Activated naive CD8-positive, alpha-beta T cell treated with anti-CD3 and anti-CD28 coated beads, Interleukin-2, amount 50 U/mL, for 24 hours (primary cell): Measurements from ENCODE around the gene MEAF6.
"Not testable (repeated sequence)": the region's sequence is repeated elsewhere in the genome, so short reads cannot be mapped to it uniquely, and the experiment has no call there.

Experiments used
- ATAC-seq: fragments of 150-1000 bp; cut with Tn5 transposase; one replicate; pipeline ENCODE4 v1.10.0; 2021
- DNase-seq: peaks from one replicate; pipeline ENCODE4 v3.0.0; 2021
- H3K27ac Mint-ChIP-seq: one replicate; pipeline ENCODE4 v1.8.0; 2021; ENCODE audit warnings: mild to moderate bottlenecking, mixed read lengths
- H3K27me3 Mint-ChIP-seq: one replicate; pipeline ENCODE4 v1.8.0; 2021; ENCODE audit warnings: mixed read lengths
- H3K36me3 Mint-ChIP-seq: one replicate; pipeline ENCODE4 v1.8.0; 2021; ENCODE audit warnings: low read depth, mixed read lengths
- H3K4me1 Mint-ChIP-seq: one replicate; pipeline ENCODE4 v1.8.0; 2021; ENCODE audit warnings: mixed read lengths
- H3K4me3 Mint-ChIP-seq: one replicate; pipeline ENCODE4 v1.8.0; 2021; ENCODE audit warnings: mild to moderate bottlenecking, moderate library complexity, mixed read lengths
- H3K9me3 Mint-ChIP-seq: one replicate; pipeline ENCODE4 v1.8.0; 2021; ENCODE audit warnings: mixed read lengths

MEAF6 gene

GRCh38 chr1:37544530-37544929 lies 30.0 kb upstream of the MEAF6 start:
- peak overlapping the region; percentile 29 for H3K27ac Mint-ChIP-seq
- H3K4me1 Mint-ChIP-seq = peaks cover 7% of the 10 kb centered on the region
- H3K9me3 Mint-ChIP-seq = no peaks in the 10 kb centered on the region
- H3K4me3 Mint-ChIP-seq = no peak overlapping the region
- no peak for DNase-seq
- no peaks in the 10 kb centered on the region for H3K27me3 Mint-ChIP-seq
- no peak for ATAC-seq
- H3K36me3 Mint-ChIP-seq = peaks cover 44% of the 10 kb centered on the region

GRCh38 chr1:37540036-37540785 lies 25.6 kb upstream of the MEAF6 start:
- DNase-seq = no peak
- Mint-ChIP-seq H3K9me3 (no peaks in the 10 kb centered on the region), H3K36me3 (peaks cover 54% of the 10 kb centered on the region), H3K27ac (no peak overlapping the region), H3K4me3 (no peak overlapping the region), H3K27me3 (no peaks in the 10 kb centered on the region), H3K4me1 (peaks cover 7% of the 10 kb centered on the region)
- no peak for ATAC-seq

DNA sequence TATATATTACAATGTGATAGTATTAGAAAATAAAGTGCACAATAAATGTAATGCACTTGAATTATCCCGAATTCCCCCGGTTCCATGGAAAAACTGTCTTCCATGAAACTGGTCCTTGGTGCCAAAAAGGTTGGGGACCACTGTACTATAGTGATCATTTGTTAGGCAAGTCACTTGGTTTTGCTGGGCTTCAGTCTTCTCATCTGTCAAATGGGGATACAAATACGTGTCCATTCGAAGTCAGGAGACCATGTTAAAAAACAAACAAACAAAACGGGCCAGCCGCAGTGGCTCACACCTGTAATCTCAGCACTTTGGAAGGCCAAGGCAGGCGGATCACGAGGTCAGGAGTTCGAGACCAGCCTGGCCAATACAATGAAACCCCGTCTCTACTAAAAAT lies 24.6 kb upstream of the MEAF6 start:
- not testable (repeated sequence) for DNase-seq, H3K4me1 Mint-ChIP-seq, H3K4me3 Mint-ChIP-seq, H3K27me3 Mint-ChIP-seq, H3K27ac Mint-ChIP-seq, ATAC-seq, H3K9me3 Mint-ChIP-seq
- H3K36me3 Mint-ChIP-seq = peaks cover 50% of the 10 kb centered on the region

DNA sequence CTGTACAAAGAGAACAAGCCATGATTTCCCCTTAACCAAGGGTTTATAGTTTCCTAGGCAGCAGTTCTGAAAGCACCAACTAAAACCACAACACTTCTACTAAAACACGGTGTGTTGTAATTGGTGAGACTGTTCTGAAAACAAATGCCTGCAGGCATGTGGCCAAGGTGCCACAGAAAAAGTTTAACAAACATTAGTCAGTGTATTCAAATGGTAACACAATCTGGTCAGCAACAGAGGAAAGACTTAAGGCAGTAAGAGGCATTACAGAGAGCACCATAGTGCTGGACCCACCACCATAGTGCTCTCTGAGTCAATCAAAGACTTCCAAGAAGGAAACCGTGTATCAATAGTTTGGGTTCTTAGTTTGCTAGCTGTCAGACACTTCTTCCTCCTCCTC lies 22.8 kb upstream of the MEAF6 start:
- Mint-ChIP-seq H3K9me3 (no peaks in the 10 kb centered on the region), H3K27me3 (no peaks in the 10 kb centered on the region), H3K27ac (peak overlapping the region; percentile 6), H3K36me3 (peaks cover 45% of the 10 kb centered on the region), H3K4me1 (peaks cover 7% of the 10 kb centered on the region), H3K4me3 (no peak overlapping the region)
- no peak for DNase-seq
- ATAC-seq = peak; percentile 46

- peaks cover 28% of the 10 kb centered on the region for H3K36me3 Mint-ChIP-seq
- ATAC-seq (no peak), DNase-seq (no peak)
- H3K9me3 Mint-ChIP-seq = no peaks in the 10 kb centered on the region
- H3K4me3 Mint-ChIP-seq = no peak overlapping the region
- H3K27me3 Mint-ChIP-seq = no peaks in the 10 kb centered on the region
- H3K4me1 Mint-ChIP-seq = peaks cover 7% of the 10 kb centered on the region
- H3K27ac Mint-ChIP-seq = peak overlapping the region; percentile 13
Measured at GRCh38 chr1:37533317-37534093, 18.9 kb upstream of the MEAF6 start.

- H3K36me3 Mint-ChIP-seq = peaks cover 19% of the 10 kb centered on the region
- not testable (repeated sequence) for ATAC-seq, DNase-seq, H3K27ac Mint-ChIP-seq, H3K4me3 Mint-ChIP-seq, H3K27me3 Mint-ChIP-seq, H3K9me3 Mint-ChIP-seq, H3K4me1 Mint-ChIP-seq
Measured at GRCh38 chr1:37532418-37533156, 18.0 kb upstream of the MEAF6 start.

DNA sequence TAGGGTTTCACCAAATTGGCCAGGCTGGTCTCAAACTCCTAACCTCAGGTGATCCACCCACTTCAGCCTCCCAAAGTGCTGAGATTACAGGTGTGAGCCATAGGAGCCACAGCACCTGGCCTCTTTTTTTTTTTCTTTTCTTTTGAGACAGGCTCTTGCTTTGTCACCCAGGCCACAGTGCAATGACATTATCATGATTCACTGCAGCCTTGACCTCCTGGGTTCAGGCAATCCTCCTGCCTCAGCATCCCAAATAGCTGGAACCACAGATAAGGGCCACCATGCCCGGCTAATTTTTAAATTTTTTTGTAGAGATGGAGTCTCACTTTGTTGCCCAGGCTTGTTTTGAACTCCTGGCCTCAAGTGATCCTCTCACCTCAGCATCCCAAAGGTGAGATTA lies 15.3 kb upstream of the MEAF6 start:
- not testable (repeated sequence) for DNase-seq, H3K9me3 Mint-ChIP-seq, H3K36me3 Mint-ChIP-seq, H3K4me1 Mint-ChIP-seq, ATAC-seq, H3K4me3 Mint-ChIP-seq, H3K27me3 Mint-ChIP-seq, H3K27ac Mint-ChIP-seq

GRCh38 chr1:37519613-37520012 lies 5.0 kb upstream of the MEAF6 start:
- H3K4me1 Mint-ChIP-seq = peaks cover 34% of the 10 kb centered on the region
- H3K27ac Mint-ChIP-seq = peak overlapping the region; percentile 86
- DNase-seq (peak; percentile 25), ATAC-seq (peak; percentile 20)
- H3K36me3 Mint-ChIP-seq = peaks cover 11% of the 10 kb centered on the region
- H3K4me3 Mint-ChIP-seq = peak overlapping the region; percentile 83
- H3K9me3 Mint-ChIP-seq = no peaks in the 10 kb centered on the region
- no peaks in the 10 kb centered on the region for H3K27me3 Mint-ChIP-seq

DNA sequence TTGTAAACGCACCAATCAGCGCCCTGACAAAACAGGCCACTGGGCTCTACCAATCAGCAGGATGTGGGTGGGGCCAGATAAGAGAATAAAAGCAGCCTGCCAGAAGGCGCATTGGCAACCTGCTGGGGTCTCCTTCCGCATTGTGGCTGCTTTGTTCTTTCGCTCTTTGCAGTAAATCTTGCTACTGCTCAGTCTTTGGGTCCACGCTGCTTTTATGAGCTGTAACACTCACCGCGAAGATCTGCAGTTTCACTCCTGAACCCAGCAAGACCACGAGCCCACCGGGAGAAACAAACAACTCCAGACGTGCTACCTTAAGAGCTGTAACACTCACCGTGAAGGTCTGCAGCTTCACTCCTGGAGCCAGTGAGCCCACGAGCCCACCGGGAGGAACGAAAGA lies 4.4 kb upstream of the MEAF6 start:
- peak overlapping the region; percentile 86 for H3K27ac Mint-ChIP-seq
- peaks cover 11% of the 10 kb centered on the region for H3K36me3 Mint-ChIP-seq
- not testable (repeated sequence) for ATAC-seq, H3K27me3 Mint-ChIP-seq, H3K9me3 Mint-ChIP-seq
- H3K4me3 Mint-ChIP-seq = peak overlapping the region; percentile 83
- DNase-seq = peak; percentile 68
- H3K4me1 Mint-ChIP-seq = peaks cover 36% of the 10 kb centered on the region

DNA sequence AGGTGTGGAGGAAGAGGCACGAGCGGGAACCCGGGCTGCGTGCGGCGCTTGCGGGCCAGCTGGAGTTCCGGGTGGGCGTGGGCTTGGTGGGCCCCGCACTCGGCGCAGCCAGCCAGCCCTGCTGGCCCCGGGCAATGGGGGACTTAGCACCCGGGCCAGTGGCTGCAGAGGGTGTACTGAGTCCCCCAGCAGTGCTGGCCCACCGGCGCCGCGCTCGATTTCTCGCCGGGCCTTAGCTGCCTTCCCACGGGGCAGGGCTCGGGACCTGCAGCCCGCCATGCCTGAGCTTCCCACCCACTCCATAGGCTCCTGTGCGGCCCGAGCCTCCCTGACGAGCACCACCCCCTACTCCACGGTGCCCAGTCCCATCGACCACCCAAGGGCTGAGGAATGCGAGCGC lies 3.7 kb upstream of the MEAF6 start:
- Mint-ChIP-seq H3K4me1 (peaks cover 42% of the 10 kb centered on the region), H3K27ac (peak overlapping the region; percentile 86)
- not testable (repeated sequence) for ATAC-seq

GRCh38 chr1:37517569-37517968 lies 3.0 kb upstream of the MEAF6 start:
- ATAC-seq (no peak), DNase-seq (no peak)
- Mint-ChIP-seq H3K4me3 (no peak overlapping the region), H3K27me3 (no peaks in the 10 kb centered on the region), H3K27ac (no peak overlapping the region), H3K9me3 (no peaks in the 10 kb centered on the region), H3K36me3 (peaks cover 15% of the 10 kb centered on the region), H3K4me1 (peaks cover 49% of the 10 kb centered on the region)

More for the DNA sequence above, 3.7 kb upstream of the MEAF6 start:
- H3K9me3 Mint-ChIP-seq, H3K27me3 Mint-ChIP-seq, DNase-seq, H3K4me3 Mint-ChIP-seq: not testable (repeated sequence)
- peaks cover 14% of the 10 kb centered on the region for H3K36me3 Mint-ChIP-seq

DNA sequence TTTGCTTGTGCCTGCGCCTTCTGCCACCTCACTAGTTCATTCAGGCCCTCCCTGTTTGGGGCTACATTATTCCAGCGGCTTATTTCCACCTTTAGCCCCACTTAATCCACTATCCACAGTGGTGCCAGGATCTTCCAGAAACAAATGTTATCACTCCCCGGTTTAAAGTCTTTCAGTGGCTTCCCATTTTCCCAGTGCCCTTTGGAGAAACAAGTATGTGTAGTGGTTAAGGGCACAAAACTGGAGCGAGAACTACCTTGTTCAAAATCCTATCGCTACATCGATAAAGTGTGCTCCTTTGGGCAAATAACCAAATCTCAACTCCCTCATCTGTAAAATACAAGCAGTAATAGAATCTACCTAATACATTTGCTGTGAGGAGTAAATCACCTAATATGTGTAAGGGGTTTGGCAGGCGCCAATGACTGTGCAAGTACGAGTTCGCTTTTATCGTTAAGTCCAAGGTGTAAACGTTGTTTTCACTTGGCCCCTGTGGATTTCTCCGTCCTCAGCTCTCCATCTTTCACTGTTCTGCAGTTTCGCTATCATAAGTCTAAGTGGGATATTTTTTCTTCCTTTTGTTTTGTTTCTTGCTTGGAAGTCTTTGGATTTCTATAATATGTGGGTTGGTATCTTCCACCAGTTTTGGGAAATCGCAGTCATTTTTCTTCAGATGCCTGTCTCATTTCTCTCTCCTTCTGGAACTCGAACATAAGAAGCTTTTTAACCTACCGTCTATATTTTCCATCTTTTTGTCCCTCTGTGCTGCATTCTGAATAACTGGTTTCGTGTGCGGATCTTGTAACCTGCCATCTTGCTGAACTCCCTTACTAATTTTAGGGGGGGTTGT lies 844 bp upstream of the MEAF6 start:
- peak overlapping the region; percentile 96 for H3K27ac Mint-ChIP-seq
- peaks cover 58% of the 10 kb centered on the region for H3K4me1 Mint-ChIP-seq
- H3K9me3 Mint-ChIP-seq = no peaks in the 10 kb centered on the region
- H3K36me3 Mint-ChIP-seq = peaks cover 22% of the 10 kb centered on the region
- no peak for DNase-seq
- H3K27me3 Mint-ChIP-seq = no peaks in the 10 kb centered on the region
- ATAC-seq = no peak
- peak overlapping the region; percentile 87 for H3K4me3 Mint-ChIP-seq

GRCh38 chr1:37513795-37514349 lies 694 bp downstream of the MEAF6 start:
- Mint-ChIP-seq H3K9me3 (no peaks in the 10 kb centered on the region), H3K27ac (peak overlapping the region; percentile 98), H3K4me1 (peaks cover 49% of the 10 kb centered on the region), H3K36me3 (peaks cover 28% of the 10 kb centered on the region), H3K4me3 (peak overlapping the region; percentile 98), H3K27me3 (no peaks in the 10 kb centered on the region)
- DNase-seq (peak; percentile 69), ATAC-seq (peak; percentile 54)

- no peaks in the 10 kb centered on the region for H3K9me3 Mint-ChIP-seq
- H3K4me3 Mint-ChIP-seq = no peak overlapping the region
- H3K4me1 Mint-ChIP-seq = peaks cover 43% of the 10 kb centered on the region
- H3K27me3 Mint-ChIP-seq = no peaks in the 10 kb centered on the region
- H3K27ac Mint-ChIP-seq = peak overlapping the region; percentile 0
- H3K36me3 Mint-ChIP-seq = peaks cover 55% of the 10 kb centered on the region
- no peak for DNase-seq
- no peak for ATAC-seq
Measured at GRCh38 chr1:37509181-37509580, 5.4 kb downstream of the MEAF6 start.
